DMS153 treated with DMSO at 0.1 percent for 48 hours (cell line): Measurements from ENCODE around the gene ZFP3.
"Not testable (repeated sequence)": the region's sequence is repeated elsewhere in the genome, so short reads cannot be mapped to it uniquely, and the experiment has no call there.

Experiments
- DNase-seq: peaks from one replicate; lab custom pipeline; 2025; ENCODE audit not compliant: unreplicated experiment; lab: John Stamatoyannopoulos, UW

The ZFP3 gene

DNA sequence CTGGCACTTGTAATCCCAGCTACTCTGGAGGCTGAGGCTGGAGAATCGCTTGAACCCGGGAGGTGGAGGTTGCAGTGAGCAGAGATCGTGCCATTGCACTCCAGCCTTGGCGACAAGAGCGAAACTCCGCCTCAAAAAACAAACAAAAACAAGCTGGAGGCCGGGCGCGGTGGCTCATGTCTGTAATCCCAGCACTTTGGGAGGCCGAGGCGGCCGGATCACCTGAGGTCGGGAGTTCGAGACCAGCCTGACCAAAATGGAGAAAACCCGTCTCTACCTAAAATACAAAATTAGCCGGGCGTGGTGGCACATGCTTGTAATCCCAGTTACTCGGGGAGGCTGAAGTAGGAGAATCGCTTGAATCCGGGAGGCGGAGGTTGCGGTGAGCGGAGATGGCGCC, 992 bp upstream of the ZFP3 start:
- DNase-seq = not testable (repeated sequence)

DNA sequence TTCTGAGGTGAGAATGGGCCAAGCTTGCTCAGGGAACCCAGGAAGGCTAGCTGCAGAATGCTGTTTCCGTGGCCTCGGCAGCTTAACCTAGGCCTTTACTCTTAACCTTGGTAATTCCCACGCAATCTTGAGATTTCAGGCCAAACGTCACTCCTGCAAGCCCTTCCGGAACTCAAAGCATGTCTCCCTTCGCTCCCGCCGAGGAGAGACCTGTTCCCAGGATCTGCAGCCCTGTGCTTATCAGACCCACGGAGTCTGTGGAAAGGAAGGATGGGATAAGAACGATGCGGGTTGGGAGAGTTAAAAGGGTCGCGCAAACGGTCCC, 524 bp upstream of the ZFP3 start:
- no peak for DNase-seq

DNA sequence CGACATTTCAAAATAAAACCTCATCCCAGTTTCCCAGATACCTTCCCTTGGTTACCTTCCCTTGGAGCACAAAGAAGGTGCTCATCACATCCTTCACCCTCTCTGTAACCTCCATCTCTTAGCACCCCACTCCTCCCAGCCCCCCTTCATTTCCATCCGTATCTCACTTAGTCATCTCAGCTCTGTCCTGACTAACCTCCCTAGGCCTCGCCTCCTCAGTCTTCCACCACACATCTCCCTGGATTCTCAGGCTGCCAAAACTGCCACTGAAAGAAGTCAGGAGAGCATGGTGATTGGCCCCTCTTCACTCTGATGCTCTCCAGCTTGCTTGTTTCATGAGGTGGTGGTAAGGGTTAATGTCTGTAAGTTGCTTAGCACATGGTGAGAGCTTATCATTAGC, 2.3 kb downstream of the ZFP3 start:
- no peak for DNase-seq

DNA sequence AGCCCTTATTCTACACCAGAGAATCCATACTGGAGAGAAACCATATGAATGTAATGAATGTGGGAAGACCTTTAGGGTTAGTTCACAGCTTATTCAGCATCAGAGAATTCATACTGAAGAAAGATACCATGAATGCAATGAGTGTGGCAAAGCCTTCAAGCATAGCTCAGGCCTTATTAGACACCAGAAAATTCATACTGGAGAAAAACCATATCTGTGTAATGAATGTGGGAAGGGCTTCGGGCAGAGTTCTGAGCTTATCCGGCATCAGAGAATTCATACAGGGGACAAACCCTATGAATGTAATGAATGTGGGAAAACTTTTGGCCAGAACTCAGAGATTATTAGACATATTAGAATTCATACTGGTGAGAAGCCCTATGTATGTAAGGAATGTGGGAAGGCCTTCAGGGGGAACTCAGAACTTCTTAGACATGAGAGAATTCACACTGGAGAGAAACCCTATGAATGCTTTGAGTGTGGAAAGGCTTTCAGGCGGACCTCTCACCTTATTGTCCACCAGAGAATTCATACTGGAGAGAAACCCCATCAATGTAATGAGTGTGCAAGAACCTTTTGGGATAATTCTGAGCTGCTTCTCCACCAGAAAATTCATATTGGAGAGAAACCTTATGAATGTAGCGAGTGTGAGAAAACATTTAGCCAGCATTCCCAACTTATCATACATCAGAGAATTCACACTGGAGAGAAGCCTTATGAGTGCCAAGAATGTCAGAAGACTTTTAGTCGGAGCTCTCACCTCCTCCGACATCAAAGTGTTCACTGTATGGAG, 14.1 kb downstream of the ZFP3 start:
- DNase-seq = no peak

DNA sequence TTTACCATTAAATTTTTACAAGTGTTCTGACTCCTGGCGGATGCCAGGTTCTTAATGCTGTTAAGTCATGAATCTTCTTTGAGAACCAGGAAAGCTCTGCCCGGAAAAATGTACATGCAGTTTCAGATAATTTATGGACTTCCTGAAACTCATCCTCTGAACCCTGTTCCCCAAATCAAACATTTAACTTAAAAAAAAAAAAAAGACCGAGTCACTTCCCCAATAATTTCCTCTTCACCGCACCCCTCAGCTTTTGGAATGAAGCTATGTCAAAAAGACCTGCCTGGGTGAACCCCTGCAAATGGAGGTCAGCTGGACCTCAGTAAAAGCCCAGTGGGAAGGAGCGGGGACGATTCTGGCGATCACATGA, 18.4 kb downstream of the ZFP3 start:
- DNase-seq = no peak

DNA sequence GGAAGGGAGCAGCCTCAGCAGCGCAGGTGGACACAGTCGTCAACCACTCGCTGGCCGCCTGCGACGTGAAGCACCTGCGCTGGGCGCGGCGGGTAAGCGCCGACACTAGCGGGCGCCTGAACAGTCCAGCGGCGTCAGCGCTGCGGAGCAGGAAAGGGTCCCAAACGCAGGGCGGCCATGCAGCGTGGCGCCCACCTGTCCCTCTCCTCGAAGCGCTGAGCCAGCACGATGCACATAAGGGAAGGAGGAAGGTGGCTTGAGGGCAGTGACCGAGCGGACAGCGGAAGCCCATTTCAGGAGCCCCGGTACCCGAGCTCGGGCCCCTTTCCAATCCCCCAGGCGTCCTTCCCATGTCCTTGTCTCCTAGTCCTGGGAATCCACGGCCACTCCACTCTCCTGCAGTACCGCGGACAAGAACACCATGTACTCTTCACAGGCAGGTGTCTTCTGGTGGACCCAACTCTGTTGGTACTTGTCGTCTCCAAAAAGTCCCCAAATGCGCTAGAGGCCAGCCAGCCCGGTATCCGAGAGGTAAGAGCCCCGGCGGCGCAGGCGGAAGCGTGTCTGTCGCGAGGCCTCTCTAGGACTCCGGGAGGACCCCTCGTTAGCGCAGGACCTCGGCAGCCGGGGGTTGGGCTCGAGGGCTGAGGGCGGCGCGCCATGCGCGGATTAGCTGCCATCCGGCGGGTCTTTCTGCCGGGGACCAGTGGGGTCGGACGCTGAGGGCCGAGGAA, 19.0 kb downstream of the ZFP3 start:
- no peak for DNase-seq

DNA sequence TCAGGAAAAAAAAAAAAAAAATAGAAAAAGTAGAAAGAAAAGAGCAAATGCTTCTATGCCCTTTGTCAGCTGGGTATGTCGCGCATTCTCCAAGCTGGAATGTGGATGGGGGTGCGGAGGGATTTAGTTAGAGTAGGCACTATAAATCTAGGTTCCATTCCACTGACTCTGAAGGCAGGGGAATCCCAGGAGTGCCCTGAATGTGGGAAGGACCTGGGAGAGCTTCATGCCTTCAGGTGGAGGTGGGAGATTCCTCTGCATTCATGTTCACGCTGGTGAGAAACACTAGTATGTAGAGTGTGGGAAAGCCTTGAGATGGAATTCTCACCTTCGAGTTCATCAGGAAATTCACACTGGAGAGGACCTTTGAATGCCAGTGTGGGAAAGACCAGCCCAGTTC, 21.0 kb downstream of the ZFP3 start:
- no peak for DNase-seq

DNA sequence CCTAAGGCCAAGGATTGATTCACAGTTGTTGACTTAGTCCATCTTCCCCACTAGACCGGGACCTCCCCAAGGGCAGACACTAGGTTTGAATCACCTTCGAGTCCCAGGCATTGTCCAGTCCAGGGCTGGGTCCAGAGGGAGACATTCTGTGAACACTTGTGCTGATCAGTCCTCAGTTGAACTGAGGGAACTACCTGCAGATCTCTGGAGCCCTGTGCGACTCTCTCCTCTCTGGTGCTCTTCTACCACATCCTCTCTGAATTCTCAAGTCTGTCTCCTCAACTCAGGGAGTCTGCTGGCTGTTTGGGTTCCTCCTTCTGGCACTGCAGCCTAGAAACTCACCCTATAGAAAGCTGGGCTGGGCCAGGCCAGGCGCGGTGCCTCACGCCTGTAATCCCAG, 22.6 kb downstream of the ZFP3 start:
- DNase-seq = no peak

DNA sequence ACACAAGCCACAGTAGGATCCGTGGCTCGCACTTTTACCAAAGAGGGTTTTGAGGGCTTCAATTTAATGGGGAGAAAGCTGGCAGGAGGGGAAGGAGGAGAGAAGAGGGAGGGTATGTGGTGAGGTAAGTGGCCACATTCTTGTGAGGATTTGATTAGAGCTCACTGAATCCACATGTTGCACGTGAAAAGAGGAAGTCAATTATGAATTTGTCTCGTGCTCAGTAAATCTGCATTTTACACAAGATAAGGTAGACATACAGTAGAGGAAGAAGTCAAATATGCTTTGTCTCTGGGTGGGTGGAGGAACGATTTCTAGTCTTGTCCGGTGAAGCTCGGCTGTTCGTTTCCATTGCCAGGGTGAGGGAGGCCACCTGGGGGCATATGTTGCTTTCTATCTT, 32.5 kb downstream of the ZFP3 start:
- DNase-seq = no peak

DNA sequence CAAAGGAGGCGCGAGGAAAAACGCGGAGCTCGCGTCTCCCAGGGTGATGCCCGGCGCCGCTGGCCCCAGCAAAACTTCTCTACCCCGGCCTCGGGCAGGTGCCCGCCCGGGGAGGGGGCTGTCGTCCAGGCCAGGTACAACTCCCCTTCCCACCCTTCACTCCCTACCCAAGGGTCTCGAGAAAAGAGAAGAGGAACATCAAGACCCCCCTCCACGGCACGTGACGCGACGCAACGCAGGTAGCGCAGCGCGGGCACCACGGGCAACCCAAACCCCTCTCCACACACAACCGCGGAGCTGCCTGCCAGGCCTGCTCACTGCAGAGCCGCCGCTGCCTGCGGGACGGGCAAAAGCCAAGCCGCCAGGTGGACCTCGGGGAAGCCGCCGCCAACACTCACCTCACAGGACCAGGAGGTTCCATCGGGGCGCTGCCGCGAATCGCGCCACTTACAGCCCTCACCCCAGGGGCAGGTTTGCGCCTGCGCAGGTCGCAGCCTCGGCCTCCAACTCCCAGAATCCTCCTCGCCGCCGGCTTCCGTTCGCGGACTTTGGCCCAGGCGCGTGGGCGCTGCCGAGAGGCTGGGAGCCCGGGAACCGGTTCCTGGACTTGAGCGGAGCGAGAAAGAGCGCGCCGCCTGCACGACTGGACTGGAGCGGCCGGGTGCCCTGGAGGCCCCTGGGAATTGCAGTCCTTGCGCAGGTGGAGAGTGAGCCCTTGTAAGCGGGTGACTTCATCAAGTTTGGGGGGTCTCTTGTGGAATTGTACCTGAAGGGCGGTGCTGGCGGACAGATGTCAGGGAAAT, 33.3 kb downstream of the ZFP3 start, which contains the start of gene ZNF232:
Gene ZNF232, minus strand, starts transcription at position 477 of the 803 bp plus-strand sequence. Its CDS starts 56 bp downstream, at position 421.
- peak; percentile 78 for DNase-seq

DNA sequence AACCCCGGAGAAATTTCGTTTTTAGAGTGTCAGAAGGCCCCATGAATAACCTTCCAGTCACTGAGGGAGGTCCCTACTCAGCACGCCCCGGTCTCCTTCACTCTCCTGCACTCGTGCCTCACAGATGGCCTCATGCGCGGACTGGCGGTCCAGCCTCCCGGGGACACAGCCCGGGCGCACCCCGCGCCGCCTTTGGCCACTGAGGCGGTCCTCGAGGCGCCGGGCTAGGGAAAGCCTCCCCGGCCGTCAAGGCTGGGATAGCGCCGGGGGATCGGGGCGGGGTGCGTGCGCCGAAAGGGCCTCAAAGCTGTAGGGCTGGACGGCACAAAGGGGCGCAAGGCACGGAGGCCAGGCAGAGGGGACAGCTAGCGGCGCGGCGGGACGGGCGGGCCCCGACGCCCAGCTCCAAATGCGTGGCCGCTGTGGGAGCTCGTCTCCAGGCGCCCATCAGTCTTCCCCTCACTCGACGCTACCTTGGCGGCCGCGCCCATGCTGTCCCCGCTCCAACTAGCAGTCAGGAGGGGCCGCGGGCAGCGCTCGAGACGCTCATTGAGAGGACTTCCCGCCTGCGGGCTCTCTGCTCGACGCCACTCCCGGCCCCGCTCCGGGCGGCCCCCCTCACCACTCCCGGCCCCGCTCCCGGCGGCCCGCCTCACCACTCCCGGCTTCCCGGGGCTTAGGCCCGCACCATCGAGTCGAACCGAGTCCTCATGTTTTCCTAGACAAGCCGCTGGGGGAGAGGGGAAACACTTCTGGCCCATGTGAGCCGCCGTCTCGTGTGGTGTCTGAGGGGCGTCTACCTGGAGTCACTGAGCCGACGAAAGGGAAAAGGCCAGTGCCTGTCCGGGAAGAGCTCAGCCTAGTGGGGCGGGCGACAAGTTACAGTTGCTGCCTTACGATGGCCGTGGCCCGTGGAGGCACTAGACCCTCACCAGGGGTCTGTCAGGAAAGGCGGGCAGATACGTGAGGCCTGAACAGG, 37.7 kb downstream of the ZFP3 start, which contains the start of gene USP6:
Gene USP6, plus strand, starts transcription at position 360 of the 979 bp plus-strand sequence. CDS start 14,336 bp downstream, outside the sequence.
- DNase-seq = no peak

DNA sequence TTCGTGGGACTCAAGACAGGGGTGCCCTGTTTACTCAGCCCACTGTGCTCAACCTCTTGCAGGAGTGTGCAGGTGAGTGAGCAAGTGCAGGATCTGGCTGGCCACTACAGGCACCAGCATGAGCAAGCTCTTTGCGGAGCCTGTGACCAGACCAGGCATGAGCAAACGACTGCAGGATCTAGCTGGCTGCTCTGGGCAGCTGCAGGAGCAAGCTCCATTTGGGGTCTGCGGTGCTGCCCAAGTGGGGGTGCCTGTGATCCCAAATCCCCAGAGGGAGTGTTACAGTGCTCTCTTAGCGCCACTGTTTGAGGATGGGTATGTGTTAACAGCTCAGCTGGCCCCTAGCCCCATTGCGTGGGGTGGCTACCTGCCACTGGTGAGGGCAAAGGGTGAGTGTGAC, 40.0 kb downstream of the ZFP3 start:
- DNase-seq = no peak

DNA sequence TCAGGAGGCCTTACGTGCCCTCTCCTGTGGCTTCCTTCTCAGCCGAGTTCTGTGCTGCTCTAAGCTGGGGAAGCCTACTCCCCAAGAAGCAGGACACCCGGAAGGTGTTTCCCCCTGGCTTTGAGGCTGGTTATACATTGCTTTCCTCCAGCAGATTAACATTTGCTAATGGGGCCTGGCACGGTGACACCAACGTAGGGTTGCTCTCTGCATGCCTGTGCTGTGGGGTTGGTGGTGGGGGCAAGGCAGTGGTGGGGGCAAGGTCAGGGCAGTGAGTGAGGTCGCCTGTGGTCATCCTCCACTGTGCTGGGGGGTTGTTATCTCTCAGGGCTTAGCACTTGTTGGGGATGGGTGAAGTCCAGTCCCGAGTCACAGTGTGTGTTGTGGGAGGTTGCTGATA, 41.8 kb downstream of the ZFP3 start:
- no peak for DNase-seq

DNA sequence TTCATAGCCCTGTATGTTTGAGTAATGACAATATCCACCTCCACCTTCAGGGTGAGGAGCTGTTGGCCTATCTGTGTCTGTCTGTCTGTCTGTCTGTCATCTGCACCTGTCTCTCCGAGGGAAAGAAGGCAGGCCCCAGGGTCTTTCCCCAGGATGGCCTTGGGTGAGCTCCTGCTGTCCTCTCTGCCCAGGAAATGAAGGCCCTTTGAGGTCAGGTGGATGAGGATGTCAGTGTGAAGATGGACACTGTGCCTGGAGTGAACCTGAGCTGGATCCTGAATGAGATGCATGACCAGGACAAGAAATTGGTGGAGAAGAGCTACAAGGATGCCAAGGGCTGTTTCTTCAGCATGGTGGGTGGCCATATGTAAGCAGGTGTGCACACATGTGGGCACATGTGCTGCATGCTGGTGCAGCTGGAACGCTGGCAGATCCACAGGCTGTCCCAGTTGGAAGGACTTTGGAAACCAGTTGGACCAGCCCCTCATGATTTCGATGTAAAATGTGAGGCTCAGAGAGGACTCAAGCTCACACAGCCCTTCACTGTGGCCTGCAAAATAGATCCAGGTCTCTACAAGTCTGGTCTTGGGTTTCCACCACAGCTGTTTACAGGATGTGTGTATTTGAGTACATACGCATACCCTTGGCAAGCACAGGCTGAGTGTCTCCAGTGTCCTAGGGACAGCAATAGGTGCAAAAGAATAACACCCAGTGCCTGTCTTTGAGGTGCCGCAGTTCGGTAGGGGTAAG, 42.3 kb downstream of the ZFP3 start:
- not testable (repeated sequence) for DNase-seq

DNA sequence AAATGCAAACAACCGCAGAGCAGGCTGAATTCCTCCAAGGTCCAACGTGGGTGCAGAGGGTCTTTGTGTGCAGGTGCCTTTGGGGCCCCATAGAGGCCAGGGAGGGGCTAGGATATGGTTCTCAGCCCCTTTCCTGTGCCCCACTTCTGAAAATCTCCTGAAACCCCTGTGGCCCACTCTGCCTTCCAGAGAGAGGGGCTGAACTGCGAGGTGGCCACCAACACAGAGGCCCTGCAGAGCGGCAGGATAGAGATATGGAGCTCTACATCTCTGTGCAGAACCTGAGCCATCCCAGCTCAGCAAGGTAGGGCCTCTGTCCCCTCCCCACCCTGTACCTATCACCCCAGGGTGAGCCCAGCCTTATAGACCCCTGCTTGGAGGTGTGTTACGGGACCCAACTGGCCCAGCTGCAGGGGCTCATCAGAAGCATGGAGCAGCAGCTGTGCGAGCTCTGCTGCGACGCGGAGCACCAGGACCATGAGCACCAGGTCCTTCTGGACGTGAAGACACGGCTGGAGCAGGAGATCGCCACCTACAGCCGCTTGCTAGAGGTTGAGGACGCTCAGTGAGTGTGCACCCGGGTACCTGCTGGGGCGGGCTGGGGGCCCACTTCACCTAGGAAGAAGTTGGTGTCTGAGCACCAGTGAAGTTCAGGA, 43.0 kb downstream of the ZFP3 start:
- DNase-seq = no peak

DNA sequence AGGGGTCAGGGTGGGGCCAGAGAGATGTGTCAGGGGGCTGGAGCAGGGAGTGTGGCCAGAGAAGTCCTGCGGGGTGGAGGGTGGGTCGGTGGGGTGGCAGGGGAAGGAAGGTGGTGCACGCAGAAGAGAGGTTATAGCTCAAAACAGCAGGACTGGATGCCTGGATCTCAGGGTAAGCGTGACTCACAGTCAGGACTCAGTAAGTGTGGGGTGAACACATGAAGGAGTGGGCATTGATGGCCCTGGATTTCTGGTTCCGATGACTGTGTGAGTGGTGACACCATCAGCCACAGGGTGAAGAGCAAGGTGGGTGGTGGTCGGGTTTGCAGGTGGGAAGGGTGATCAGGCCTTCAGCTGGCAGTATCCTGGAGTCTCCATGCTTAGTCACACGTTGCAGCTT, 43.8 kb downstream of the ZFP3 start:
- not testable (repeated sequence) for DNase-seq

DNA sequence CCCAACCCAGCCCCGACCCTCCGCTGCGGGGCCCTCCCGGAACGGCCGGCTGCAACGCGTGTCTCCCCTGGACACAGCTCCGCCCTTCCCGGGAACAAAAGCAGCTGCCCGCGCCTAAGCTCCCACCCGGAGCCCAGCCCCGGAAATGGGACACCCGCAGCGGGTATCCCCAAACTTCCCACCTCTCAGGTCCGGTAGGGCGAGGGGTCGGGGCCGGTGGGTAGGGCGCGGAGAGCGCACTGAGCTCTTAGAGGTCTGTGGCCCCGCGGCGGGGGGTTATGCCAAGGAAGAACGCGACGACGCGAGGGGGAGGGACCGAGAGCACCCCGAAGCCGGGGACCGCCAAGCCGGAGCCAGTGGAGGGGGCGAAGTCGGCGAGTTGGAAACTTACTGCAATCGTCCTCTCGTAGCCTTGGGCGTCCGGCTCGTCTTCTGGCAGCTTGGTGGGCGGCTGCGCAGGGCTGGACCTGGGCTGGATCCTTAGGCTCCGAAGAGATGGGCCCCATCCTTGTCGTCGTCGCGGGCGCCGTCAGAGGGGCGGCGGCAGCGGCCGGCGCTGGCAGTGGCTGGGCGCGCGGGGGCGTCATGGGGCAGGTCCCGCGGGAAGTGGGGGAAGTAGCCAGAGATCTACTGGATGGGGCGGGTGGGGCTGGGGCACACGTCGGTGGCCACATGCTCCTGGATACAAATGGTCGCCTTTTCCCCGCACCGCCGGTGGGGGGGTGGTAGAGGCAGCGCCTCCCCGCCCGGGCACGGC, 44.5 kb downstream of the ZFP3 start:
- DNase-seq = no peak

DNA sequence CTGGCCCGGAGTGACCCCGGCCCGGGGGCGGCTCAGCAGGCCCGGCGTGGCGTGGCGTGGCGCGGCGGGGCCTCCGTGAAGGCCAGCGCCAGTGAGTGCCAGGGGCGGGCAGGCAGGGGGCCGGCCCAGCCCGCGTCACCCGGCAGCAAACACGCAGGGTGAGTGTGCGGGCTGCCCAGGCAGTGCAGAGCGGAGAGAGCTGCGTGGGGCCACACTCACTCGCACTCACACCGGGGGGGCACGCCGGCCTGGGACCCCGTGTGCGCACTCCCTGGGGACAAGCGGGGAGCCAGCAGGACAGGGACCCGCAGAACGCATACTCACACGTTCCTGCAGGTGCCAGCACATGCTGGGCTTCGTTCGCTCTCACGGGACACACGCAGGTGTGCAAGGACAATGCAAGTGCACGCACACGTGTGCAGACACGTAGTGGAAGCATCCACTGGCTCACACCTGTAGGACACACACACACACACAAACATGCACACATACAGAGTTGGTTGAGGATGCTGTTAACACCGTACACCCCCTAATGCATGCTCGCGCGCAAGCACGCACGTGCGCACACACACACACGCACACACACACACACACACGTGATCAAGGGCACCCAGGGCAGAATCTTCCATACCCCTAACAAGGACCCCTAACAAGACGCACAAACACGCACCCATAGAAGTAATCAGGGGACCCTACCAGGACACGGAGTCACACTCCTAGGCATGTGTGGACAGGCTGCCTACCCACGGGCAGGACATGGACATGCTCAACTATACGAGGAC, 45.3 kb downstream of the ZFP3 start:
- no peak for DNase-seq
